ENCODE results near the gene PRDM8. TPM values are rescaled to one million over a fixed set of nuclear protein-coding genes. Genes with fewer than 3 reads are reported as not detected.

Gene PRDM8
- total RNA-seq, 6 experiments from 2014 or later = 20.4 to 25.4 (median 23.9) TPM

GRCh38 chr4:80188457-80188800 is 8.9 kb upstream of the PRDM8 start:
- Mint-ChIP-seq H3K27ac (no peak overlapping the region), H3K9me3 (no peaks in the 10 kb centered on the region), H3K4me3 (no peak overlapping the region), H3K4me1 (ENCODE audit: low read depth) (peaks cover 78% of the 10 kb centered on the region), H3K36me3 (ENCODE audit: low read depth) (peaks cover 17% of the 10 kb centered on the region), H3K27me3 (ENCODE audit: insufficient read depth) (peaks cover 2% of the 10 kb centered on the region)
- DNase-seq = no peak
- TF ChIP-seq CTCF (IDR thresholded peaks at IDR 0.05) = no peak

- Mint-ChIP-seq H3K4me3 (no peak overlapping the region), H3K36me3 (ENCODE audit: low read depth) (peaks cover 17% of the 10 kb centered on the region), H3K4me1 (ENCODE audit: low read depth) (peaks cover 82% of the 10 kb centered on the region), H3K27me3 (ENCODE audit: insufficient read depth) (peaks cover 2% of the 10 kb centered on the region), H3K9me3 (no peaks in the 10 kb centered on the region), H3K27ac (no peak overlapping the region)
- DNase-seq = no peak
- TF ChIP-seq CTCF (IDR thresholded peaks at IDR 0.05) = no peak
Measured at GRCh38 chr4:80188801-80189458, 8.4 kb upstream of the PRDM8 start.

GRCh38 chr4:80189581-80189955 is 7.7 kb upstream of the PRDM8 start:
- no peak for DNase-seq
- Mint-ChIP-seq H3K4me1 (ENCODE audit: low read depth) (peaks cover 85% of the 10 kb centered on the region), H3K27ac (no peak overlapping the region), H3K4me3 (peak overlapping the region; percentile 63; the same call in 1 of the 2 replicates), H3K9me3 (no peaks in the 10 kb centered on the region), H3K27me3 (ENCODE audit: insufficient read depth) (peaks cover 2% of the 10 kb centered on the region), H3K36me3 (ENCODE audit: low read depth) (peaks cover 17% of the 10 kb centered on the region)
- TF ChIP-seq CTCF (IDR thresholded peaks at IDR 0.05) = no peak

- peaks cover 2% of the 10 kb centered on the region for H3K27me3 Mint-ChIP-seq (ENCODE audit: insufficient read depth)
- H3K4me1 Mint-ChIP-seq (ENCODE audit: low read depth) = peaks cover 87% of the 10 kb centered on the region
- no peak for DNase-seq
- H3K9me3 Mint-ChIP-seq = no peaks in the 10 kb centered on the region
- H3K4me3 Mint-ChIP-seq = peak overlapping the region; percentile 63; the same call in 1 of the 2 replicates
- no peak for TF ChIP-seq CTCF (IDR thresholded peaks at IDR 0.05)
- H3K36me3 Mint-ChIP-seq (ENCODE audit: low read depth) = peaks cover 15% of the 10 kb centered on the region
- H3K27ac Mint-ChIP-seq = peak overlapping the region; percentile 63; the same call in 1 of the 2 replicates
Measured at GRCh38 chr4:80189956-80190677, 7.2 kb upstream of the PRDM8 start.

- H3K9me3 Mint-ChIP-seq = no peaks in the 10 kb centered on the region
- H3K4me1 Mint-ChIP-seq (ENCODE audit: low read depth) = peaks cover 87% of the 10 kb centered on the region
- peaks cover 2% of the 10 kb centered on the region for H3K27me3 Mint-ChIP-seq (ENCODE audit: insufficient read depth)
- DNase-seq = no peak
- peaks cover 5% of the 10 kb centered on the region; the same call in 1 of the 2 replicates for H3K36me3 Mint-ChIP-seq (ENCODE audit: low read depth)
- TF ChIP-seq CTCF (IDR thresholded peaks at IDR 0.05) = no peak
- peak overlapping the region; percentile 55 for H3K4me3 Mint-ChIP-seq
- H3K27ac Mint-ChIP-seq = peak overlapping the region; percentile 80
Measured at GRCh38 chr4:80192252-80192866, 4.9 kb upstream of the PRDM8 start.

Measured in HFFc6 (cell line).